ENCODE results near the gene ST6GALNAC2.

DNA sequence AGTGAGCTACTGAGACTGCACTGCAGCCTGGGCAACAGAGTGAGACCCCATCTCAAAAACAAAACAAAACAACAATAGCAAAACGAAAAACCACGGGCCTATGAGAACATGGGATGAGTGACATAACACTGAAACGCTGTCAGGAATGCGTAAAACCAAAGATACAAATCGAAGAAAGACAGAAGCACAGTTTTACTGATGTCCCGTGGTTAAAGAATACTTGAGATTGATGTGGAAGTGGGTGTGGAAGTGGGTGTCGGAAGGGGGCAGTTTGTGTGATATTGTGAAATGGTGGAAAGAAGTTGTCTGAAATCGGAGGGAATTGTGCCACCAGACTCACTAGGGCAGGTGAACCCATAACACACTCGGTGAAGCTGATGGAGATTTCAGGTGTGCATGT, 9.5 kb downstream of the ST6GALNAC2 start:
- TF ChIP-seq POLR2AphosphoS5 (IDR thresholded peaks at IDR 0.05; ENCODE audit: low read depth, low read length) (no peak), POLR2A (IDR thresholded peaks at IDR 0.05; ENCODE audit: low read depth, low read length) (no peak), SPI1 (IDR thresholded peaks at IDR 0.05; ENCODE audit: low read depth, low read length) (no peak)
